NCI-H460 (cell line): ENCODE measurements around the gene NR1D1. TPM values are rescaled to one million over a fixed set of nuclear protein-coding genes. Genes with fewer than 3 reads are reported as not detected.
A peak's percentile ranks its signal among the peaks of the same experiment; 100 is the strongest.

Source experiments
- DNase-seq: peaks from one replicate; pipeline ENCODE4 v3.0.0-alpha.2; 2016; ENCODE audit warnings: low read depth; ENCODE audit errors: extremely low read depth
- total RNA-seq: library from RNA; depleted of rRNA; stranded (reverse); fragments of >200 nt; shearing (Covaris generic); gene quantifications from 2 replicates; pipeline ENCODE4 v1.2.3, GENCODE V29; 2014; rRNA removed

The NR1D1 gene
- total RNA-seq, 1 experiment from 2014 or later = 4.2 TPM

DNA sequence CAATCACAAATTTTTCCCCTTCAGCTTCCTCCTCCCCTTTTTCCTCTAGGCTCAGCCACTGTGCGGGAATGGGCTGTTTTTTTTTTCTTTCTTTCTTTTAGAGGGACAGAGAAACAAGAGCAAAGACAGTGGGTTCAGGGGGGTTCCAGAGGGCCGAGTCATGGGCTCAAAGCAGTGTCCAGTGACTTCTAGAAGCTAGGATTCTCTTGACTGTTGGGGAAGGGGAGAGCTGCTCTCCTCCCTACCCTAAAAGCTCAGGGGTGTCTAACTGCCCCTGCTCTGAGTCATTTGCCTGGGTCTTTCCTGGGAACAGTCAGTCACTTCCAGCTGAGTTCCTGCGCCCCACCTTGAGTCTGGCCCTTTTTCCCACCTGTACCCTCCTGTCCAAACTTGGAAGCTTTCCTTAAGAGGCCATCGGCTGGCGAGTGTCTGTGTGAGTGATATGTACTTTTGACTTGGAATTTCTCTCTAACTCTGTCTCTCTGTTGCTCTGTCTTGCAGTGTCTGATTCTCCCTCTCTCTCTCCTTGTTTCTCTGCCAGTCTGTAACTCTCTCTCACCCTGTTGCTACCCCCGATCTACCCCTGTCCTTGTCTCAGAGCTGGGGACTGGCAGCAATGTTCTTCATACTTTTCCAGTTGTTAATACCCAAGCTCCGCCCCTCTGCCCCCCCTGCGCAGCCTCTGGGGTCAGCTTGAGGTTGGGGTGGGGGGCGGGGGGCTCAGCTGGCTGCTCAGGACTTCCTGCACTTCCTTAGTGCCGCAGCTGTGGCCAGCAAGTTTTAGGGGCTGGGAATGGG is 35.2 kb downstream of the NR1D1 start:
- no peak for DNase-seq

DNA sequence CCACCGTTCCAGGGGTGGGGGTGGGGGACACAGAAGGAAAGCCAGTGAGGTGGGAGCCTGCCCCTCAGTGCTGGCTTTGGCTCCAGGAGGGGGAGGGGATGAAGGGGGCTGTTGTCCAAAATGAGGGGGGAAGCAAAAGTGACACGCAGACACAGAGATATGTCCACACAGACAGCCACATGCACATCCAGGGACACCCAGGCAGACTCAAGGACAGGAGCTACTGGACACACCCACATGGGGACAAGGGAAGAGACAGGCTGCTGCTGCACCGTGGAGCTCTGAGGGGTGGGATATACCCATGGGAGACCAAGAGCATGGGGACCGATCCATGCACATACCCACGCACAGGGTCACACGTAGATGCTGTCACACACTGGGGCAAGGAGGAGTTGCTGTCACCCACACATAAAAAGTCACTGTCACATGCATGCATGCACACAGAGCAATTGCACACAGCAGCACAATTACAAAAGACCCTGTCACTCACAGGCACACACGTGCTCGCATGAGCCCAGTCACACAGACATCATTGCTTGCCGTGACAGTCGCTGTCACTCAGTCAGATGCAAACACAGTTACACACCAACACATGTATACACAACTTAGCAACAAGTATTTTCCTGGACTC is 36.4 kb downstream of the NR1D1 start:
- DNase-seq = no peak

DNA sequence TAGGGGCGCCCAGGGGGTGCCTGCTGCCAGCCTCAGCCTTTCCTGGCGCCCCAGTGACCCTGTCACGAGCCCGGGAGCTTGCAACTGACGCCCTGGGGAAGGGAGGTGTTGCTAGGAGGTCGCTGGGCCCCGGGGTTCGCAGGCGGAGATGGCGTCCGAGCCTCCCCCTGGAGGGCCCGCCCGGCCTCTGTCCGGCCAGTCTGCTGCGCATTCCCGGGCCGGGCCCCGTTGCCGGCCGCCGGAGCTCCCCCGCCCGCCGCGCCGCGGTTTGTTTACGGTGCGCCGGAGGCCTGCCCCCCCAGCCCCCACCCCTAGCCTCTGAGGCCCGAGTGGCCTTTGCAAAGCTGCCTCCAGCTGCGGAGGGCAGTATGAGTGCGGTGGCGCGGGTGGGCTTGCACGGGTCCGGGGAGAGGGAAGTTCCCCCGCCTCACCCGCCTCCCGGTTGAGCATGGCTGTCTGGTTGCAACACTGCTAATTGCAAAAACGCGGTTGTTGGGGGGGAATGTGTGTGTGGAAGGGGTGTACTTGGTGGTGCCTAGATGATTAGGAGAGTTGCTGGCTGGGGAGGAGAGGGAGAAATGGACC is 37.1 kb downstream of the NR1D1 start:
- no peak for DNase-seq

DNA sequence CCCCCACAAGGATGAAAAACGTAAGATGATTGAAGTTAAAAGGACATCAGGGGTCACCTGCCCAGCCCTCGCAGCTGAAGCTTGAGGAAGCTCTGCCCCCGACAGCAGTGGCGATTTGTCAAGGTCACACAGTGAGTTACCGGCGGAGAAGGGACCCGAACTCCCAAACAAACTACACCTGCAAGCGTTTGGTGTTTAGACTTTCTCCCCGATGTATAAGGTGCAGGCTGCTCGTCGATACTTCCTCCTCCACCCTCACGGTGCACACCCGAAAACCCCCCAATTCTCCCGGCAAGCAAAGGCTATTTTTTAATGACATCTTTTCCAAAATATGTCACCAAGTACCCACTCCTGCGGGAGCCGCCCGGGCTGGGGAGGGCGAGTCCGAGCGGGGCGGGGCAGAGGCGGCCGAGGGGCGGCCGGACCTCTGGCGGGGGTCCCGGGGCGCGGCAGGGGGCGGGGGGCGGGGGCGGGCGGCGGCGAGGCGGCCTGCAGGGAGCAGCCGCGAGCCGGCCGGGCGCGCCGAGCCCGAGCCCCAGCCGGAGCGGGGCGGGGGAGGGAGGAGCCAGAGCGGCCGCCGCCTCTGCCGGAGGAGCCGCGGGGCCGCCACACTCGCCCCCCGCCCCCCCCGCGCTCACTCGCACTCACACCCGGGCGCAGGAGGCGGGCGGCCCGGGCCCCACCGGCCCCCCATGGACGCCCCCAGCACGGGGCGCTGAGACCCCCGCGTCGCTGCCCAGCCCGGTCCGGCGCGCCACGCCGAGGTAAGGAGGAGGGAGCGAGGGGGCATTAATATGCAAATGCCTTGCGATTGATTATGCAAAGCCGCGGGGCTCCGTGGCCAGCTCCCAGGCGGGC is 37.8 kb downstream of the NR1D1 start, which contains the start of gene THRA:
THRA (plus strand) TSS at position 637 of the 858 bp plus-strand sequence. CDS start 11,524 bp downstream, outside the sequence.
- peak; percentile 48 for DNase-seq

DNA sequence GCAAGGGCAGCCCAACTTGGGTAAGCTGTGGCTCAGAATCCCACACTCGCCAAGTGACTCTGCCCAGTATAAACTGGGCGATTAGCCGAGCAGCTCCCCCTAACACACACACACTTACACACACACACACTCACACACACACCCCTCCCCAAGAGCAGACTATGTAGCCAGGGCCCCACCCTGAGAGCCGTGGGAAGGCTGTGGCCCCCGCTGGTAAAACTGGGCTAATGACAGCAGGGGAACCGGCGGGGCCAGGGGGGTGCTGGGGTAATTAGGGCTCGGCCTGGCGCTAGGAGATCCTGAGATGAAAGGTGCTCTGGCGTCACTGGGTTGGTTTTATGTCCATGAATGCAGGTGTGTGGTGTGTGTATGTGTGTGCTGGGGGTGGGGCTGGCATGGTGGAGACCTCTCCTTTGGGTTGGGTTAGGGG is 38.8 kb downstream of the NR1D1 start:
- DNase-seq = no peak

DNA sequence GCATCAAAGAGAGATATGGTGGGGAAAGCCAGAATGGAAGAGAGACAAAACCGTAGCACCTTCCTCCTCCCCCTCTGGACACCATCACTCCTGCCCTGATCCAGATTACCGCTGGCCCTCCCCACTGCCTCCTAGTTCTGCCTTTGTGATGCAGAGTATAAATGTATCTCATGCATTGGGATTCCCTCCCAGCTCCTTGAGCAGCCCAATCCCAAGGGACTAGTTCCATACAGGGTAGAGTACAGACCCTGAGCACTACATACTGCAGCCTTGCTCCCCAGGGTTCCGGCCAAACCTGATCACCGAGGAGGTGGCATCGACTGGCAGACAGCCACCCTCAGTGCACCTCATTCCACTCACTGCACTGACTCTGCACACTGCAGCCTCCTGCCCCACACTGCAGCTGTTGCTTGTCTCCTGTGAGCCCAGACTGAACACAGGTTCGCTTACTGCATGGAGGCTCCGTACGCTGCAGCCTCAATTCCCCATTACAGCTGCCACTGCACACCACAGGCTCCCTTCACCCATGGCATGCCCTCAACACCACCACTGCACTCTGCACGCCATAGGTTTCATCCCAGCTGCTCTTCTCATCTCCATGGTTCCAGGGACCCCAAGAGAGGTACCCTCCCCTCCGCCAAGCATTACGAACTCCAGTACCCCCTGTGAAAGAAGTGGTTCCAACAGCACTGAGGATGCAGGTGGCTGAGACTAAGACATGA is 39.3 kb downstream of the NR1D1 start:
- no peak for DNase-seq

DNA sequence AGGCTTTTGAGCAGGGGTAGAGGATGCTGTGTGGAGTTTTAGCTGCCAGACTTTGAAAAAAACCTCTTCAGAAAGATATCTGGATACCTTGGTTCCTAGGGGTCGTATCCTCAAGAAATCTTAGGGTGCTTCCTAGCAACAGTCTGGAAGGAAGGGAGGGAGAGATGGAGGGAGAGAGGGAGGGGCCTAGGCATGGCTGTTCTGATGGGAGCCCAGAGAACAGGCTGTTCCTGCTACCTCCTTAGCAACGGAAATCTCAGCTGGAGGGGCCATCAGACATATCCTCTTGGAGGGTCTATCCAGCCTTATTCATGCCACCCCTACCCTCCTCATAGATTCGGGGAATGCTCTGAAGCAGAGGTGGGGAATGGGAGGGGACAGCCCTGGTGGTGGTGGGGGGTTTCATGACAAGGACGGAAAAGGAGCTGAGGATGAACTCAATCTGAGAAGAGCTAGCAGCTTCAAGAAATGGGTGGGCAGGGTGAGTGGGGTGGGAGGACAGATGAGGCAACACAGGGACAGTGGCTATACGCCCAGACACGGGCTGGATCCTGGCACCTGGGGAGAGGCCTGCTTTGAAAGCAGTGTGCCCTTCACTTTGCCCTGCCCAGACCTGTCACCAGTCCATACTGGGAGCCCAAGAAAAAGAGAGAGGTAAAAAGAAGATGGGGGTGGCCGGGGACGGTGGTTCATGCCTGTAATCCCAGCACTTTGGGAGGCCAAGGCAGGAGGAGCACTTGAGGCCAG is 40.5 kb downstream of the NR1D1 start:
- DNase-seq = no peak

- DNase-seq = no peak
These were observed 41.5 kb downstream of the NR1D1 start for GRCh38 chr17:40058865-40059264.

GRCh38 chr17:40058186-40058784 is 42.1 kb downstream of the NR1D1 start:
- no peak for DNase-seq

DNA sequence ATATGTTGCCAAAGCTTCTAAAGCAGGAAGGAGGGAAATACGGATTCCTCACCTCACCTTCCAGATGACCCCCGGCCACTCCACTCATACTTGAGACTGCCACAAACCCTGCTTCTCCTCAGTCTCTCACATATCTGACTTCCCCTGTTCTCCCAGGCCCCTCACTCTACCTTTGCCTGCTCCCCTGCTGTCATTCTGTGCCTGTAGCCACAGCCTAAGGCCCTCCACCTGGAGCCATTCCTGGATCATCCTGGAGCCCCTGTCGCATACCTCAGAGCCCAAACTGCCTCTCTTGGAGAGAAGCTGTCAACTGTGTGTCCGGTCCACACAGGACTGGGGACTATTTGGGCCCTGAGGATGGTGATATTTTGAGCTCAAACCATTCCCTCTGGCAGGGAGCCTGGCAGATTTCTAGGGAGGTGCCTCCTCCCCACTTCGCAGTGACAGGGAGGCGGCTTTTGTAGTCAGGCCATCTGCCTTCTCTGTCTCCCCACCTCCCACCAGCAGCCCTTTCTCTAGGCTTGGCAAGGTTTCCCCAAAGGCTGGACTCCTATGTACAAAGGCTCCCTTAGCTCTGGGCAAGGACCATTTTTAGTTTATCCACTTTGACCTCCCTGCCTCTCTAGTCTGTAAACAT is 43.9 kb downstream of the NR1D1 start:
- DNase-seq = no peak

Other genes with a start within 250 kb of the NR1D1 start
- not detected in 2 replicates for gene IKZF3, start 236.3 kb downstream of the NR1D1 start, total RNA-seq
- not detected in 2 replicates for gene ZPBP2, start 232.4 kb downstream of the NR1D1 start, total RNA-seq
- gene GSDMB, start 182.0 kb downstream of the NR1D1 start, total RNA-seq = 0.66 and 2.7 TPM in 2 replicates
- gene ORMDL3, start 173.0 kb downstream of the NR1D1 start, total RNA-seq = 13.1 and 14.9 TPM in 2 replicates
- not detected in 2 replicates for gene LRRC3C, start 172.9 kb downstream of the NR1D1 start, total RNA-seq
- gene GSDMA, start 137.6 kb downstream of the NR1D1 start, total RNA-seq = not detected in 2 replicates
- 139 and 148 TPM in 2 replicates for gene PSMD3, start 119.8 kb downstream of the NR1D1 start, total RNA-seq
- 0.14 TPM in 1 of 2 replicates, not detected in the other for gene CSF3, start 85.1 kb downstream of the NR1D1 start, total RNA-seq
- 36.1 and 39.8 TPM in 2 replicates for gene MED24, start 46.2 kb downstream of the NR1D1 start, total RNA-seq
- gene THRA, start 37.6 kb downstream of the NR1D1 start, total RNA-seq = 6.2 and 6.9 TPM in 2 replicates
- gene MSL1, start 21.4 kb upstream of the NR1D1 start, total RNA-seq = 68.0 and 74.2 TPM in 2 replicates
- 56.8 and 59.6 TPM in 2 replicates for gene CASC3, start 39.9 kb upstream of the NR1D1 start, total RNA-seq
- gene RAPGEFL1, start 76.9 kb upstream of the NR1D1 start, total RNA-seq = 2.8 and 2.9 TPM in 2 replicates
- gene WIPF2, start 118.7 kb upstream of the NR1D1 start, total RNA-seq = 12.7 and 14.2 TPM in 2 replicates
- 17.3 and 17.6 TPM in 2 replicates for gene CDC6, start 187.3 kb upstream of the NR1D1 start, total RNA-seq
- 10.6 and 12.1 TPM in 2 replicates for gene RARA, start 208.6 kb upstream of the NR1D1 start, total RNA-seq